GM19452 (cell line): ENCODE measurements around the gene MYZAP.

ENCODE experiments used
- ATAC-seq: cut with Tn5 transposase; IDR thresholded peaks from one replicate; pipeline ENCODE4 v1.9.1; 2021; ENCODE audit not compliant: unreplicated experiment

The MYZAP gene

DNA sequence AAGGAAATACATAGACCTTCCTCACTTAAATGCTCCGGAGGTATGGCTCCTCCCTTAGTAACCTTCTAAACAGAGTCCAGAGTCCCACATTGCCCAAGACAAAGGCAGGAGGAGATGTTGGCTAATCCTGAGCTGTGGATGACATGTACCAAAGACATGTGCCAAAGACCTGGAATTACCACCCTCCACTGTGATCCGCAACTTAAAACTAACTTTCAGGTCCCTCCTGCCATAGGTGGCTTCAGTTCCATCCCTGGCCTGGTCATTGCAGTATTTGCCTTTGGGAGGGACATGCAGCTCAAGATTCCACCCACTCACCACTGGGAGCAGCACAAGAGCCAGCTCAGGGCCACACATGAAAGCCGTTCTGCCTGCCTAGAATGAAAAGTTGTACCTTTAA is 28.0 kb downstream of the MYZAP start:
- no peak for ATAC-seq

DNA sequence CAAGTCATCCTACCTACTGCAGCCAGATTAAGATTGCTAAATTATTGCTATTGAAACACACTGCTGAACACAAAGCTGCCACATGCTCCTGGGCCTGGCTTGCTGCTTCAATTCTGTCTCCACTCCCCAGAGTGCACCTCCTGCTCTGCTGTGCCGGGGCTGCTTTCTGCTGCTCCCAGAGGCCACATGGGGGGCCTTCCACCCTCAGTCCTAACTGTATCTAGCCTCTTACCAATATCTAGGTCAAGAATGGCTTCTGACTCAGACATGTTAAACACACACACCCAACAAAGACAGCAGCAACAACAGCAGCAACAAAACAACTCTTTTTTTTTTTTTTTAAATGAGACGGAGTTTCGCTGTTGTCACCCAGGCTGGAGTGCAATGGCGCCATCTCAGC is 33.0 kb downstream of the MYZAP start:
- no peak for ATAC-seq

DNA sequence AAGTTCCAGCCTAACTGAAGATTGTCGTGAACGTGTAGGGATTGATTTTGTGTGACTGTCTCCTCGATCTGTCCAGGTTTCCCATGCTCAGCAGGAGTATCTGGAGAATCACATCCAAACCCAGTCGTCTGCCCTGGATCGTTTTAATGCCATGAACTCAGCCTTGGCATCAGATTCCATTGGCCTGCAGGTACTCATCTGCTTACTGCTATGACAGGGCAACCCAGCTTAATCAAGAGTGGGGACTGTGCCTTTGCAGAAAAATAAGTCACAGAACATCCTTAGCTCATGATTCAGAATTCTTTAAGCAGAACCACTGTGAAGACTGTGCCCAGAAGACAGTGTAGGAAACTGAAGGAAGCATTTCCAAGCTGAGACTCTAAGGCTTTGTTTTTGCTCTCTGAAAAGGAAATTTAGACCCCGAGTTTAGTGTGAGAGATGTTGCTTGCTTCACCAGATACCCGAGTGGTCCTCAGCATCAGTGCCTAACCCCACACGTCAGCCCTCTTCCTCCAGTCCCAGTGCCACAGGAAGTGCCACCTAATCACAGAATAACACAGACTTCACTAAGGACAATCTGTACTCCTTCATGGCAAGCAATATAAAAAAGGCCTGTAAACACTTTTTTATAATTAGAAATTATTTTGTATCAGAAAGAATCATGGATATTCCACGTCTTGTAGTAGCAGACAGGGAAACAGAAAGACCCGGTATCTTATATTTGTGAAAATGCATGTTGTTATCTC is 34.2 kb downstream of the MYZAP start:
- no peak for ATAC-seq

DNA sequence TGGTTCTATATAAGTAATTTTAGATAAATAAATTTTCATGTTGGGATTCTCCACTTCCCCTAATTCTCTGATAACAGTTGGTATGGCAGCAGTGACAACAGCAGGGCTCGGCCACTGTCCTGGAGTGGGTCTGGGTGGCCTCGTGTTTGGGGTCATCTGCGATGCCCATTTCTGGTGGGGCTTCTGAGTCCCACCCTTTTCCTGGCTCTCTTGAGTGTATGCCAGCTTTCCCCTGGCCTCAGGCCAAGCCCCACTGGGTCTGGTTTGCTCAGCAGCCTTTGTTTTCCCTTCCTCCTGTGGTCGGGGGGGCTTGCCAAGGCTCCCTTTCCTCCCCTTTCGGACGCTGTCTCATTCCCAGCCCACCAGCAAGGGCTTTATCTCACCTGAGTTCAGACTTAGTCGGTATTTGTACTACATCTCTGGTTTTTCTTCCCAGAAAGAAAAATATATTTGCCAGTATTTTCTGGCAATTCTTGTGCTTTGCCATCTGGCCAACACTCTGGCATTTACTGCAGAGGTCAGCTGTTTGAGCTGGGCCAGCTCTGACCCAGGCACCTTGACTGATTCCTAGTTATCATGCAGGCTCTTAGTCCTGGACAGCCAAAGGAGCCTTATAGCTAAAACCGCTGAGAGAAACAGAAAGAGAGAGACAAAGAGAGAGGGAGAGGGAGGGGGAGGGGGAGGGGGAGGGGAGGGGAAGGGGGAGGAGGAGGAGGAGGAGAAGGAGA is 35.2 kb downstream of the MYZAP start:
- no peak for ATAC-seq

DNA sequence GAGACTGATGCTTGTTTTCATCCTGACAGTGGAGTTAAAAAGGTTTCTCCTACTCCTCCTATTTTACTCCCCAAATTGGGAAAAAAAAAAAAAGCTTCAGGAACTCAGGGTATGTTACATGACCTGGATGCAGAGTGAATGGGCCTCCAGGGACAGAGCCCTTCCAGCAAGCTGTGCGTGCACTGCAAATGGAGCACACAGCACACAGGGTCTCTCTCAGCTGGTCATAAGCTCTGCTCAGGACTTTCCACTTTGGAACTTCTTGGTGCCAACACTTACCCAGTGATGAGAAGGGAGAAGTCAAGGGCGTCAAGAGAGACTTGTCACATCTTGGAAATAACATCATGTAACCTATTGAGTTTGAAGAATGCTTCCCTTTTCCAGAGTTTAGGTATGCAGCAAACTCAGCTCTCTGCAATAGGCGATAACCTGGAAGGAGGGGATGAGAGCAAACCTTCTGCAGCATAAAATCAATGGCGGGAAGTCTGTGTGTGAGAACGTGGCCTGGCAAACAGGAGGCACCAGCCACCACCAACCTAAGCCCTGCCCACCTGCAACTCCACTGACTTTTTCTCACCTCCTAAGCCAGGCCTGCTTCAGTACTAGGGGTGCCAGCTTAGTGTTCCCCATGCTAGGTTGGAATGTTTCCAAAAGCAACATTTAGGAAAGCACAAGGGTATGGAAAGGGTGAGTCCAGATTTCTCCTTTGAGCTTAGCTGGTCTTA is 39.8 kb downstream of the MYZAP start:
- ATAC-seq: no peak

DNA sequence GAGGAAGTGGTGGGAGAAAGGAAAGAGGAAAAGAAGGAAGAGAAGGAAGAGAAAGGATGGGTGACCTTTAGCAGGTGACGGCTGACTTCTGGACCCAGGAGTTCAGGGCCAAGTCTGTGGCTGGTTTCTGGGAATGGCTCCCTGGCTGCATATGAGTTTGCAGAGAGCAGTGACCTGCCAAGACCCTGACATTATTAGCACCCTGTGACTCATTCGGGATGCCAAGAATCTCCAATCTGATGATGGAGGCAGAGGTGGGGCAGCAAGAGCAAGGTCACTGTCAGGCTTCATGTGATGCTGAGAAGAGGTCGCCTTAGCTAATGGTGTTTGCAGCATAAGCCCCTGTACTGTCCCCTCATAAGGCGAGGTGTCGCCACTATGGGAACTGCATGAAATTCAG is 42.6 kb downstream of the MYZAP start:
- no peak for ATAC-seq

DNA sequence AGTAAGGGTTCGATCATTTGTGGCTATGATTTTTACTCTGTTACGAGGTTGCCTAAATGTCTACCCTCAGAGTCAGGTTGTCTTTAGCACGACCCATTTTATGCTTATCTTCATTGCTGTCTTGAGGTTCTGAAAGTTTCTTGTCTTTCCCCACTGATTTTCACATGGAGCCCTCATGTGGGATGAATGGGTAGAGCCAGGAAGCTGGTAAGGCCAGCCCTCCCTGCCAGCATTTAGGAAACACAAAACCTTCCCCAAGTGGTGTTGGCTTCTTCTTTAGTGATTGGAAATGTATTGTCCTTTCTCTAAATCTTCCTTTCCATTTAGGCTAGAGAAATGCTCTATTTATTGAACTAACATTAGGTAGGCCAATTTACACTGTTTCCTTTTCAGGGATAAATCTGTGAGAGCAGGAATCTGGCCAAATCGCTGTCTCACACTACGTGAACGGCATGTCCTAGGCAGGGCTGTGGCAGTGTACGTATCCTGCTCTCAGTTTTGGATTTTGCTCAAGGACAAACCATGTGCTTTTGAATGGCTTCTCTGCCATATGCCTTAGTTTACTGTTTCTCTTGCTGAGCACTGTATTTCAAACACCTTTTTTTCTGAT is 43.7 kb downstream of the MYZAP start:
- ATAC-seq: no peak

DNA sequence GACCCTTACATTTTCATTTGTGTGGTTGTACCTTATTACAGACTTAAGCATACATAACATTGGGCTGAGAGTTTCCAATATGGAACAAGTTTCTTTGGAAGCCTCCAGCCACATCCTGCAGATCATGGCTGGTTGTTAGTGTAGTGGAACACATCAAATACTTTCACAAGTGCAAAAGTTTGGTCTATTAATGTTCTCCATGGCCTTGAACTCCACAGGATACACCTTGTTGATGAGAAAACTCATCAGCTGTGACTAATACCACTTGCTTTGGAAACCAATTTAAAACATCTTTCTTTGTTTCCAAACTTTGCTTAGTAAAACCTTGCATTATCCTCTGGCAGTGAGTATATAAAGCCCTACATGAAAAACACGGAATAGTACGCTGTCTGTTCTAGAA is 46.1 kb downstream of the MYZAP start:
- ATAC-seq: no peak

DNA sequence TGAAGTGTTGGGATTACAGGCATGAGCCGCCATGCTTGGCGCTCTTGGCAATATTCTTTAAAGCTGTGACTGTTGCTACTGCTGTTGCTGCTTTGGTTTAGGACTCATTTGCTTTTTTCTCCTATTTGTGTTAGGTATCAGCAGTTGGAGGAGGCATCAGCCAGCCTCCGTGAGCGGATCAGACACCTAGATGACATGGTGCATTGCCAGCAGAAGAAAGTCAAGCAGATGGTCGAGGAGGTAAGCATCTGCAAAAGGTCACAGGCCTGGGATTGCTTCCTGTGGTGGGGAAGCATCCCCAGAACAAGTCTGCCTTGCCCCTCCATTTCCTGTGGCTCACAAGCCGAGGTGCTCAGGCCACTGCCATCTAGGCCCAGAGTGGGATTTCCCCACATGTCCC is 47.6 kb downstream of the MYZAP start:
- ATAC-seq: no peak

DNA sequence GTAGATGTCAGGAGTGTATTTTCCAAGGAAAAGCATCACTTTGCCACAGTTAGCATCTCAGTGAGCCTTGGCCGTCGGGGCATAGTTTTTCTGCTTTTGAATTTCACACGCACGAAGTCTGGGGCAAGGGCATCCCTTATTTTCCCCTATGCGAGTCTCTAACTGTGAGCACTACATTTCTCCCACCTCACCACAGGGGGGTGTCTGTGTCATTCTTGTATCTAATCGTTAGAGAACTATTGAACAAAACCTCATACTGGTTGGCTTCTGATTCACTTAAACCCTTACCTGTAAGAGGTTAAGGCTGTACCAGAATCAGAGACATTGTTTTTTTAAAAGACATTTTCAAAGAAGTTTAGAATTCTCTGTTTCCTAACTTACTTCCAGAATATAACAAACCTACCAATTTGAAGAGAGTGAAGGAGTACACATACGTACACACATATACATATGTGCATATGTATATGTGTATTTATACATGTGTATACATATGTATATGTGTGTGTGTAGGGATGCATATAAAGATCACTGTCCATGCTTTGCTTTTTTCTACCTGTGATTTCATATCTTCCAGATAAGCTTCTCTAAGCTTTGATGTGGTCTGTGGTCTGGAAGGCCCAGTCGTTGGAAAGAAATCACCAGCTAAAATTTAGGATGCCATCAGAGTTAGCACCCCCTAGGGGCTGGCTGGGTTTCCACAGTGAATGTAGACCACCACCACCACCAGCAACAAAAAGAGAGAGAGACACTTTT is 49.4 kb downstream of the MYZAP start:
- ATAC-seq: no peak

DNA sequence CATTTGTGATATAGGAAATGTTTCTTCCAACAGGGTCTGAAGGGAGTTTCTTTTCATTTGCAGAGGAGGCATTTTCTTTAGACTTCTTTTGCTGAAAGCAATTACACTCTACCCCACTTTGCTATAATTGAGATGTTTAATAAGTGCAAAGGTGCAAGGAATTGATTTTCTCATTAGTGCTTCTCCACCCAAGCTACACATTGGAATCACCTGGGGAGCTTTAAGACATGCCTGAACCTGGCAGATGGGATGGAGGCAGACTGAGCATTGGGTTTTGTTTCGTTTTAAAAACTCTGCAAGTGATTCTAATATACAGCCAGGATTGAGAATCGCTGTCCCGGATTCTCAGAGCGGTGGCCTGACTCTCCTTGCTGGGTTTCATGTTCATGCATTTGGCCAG is 52.1 kb downstream of the MYZAP start:
- ATAC-seq: no peak

DNA sequence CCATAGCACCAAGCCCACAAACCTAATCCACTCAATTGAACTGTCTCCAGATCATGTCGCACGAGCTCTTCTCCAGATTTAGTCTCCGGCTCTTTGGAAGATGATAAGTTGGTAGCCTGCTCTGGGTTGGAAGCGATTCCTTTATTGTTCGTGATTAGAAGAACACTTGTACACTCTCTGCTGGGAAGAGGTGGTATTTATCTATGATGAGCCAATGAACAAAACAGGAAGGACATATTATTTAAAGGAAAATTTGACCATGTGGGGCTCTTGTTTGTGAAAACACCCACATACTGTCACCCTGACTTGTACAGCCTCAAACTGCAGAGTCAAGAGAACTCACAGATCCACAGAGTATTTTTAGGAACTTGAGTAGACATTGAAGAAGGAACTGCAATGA is 54.4 kb downstream of the MYZAP start:
- ATAC-seq: no peak

DNA sequence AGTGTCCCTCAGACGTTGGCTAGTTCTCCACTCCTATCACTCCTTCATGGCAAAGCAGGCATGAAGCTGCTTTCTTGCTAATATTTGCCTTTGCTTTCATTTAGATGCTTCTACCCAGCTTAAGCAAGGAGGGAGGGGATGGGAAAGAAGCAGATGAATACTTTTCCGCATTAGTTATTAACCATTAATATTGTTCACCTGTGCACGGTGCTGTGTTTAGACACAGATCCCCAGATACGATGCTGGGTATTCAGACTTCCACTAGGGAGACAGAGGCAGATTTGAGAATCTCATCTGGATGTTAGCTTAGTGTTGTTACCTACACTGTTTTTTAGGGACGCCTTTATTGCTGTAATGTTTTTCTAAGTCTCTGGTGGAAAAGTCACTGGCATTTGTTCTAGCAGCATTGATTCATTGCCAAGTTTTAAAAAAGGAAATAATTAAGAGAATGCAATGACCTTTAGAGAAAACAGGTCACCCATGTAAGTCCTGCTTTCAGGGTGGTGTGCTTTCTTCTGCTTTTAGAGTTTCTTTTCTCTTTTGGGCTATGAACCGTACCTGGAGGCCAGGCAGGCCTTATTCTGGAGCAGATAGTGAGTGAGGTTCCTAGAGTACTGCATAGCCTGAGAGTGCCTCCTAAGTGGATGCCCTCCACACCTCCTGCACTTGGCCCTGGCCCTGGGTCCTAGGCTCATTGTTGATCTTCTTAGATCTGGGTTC is 55.5 kb downstream of the MYZAP start:
- ATAC-seq: no peak

DNA sequence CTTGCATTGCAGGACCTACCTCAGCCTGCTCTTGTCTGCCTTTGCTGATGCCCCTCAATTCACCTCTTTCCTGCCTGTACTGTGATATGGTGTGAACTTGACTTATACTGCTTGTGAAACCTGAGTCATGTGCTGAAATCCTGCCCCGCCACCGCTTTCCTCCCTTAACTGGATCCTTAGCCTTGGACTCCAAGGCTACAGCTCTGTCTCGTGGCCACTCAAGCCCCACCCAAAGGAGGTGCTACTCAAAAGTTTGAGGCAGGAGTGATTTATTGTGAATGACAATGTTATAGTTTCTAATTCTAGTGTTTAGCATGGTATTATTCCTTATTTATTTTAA is 56.1 kb downstream of the MYZAP start:
- ATAC-seq: no peak

DNA sequence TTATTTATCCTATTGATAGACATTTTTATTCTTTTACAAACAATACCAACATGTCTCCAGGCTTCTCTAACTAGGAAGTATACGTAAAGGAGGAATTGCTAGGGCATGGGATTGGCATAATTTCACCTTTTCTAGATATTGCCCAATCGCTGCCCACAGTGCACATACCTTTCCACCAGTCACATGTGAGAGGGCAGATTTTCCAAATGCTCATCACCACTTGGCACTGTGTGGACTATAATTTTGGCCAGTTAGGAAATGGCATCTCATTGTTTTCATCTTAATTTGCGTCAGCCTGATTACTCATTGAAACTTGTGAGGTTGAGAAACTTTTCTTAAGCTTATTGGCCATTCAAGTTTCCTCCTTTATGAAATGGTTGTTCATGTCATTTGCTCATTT is 57.4 kb downstream of the MYZAP start:
- no peak for ATAC-seq

DNA sequence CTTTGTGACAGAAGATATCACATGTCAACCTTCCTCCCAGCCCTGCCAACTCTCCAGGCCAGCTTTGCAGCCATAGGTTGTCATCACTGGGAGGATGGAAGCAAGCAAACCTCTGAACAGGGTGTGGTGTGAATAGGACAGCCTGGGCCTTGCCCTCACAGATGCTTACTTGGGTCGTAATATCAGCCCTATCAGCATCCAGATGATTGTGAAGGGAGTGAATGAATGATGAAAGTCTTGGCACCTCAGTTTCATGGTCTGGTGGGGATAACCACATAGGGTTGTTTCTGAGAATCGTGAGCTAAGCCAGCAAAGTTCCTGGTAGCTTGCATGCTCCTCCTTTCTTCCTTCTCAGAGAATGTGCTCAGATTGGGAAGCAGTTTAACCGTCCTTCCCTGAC is 59.7 kb downstream of the MYZAP start:
- no peak for ATAC-seq

DNA sequence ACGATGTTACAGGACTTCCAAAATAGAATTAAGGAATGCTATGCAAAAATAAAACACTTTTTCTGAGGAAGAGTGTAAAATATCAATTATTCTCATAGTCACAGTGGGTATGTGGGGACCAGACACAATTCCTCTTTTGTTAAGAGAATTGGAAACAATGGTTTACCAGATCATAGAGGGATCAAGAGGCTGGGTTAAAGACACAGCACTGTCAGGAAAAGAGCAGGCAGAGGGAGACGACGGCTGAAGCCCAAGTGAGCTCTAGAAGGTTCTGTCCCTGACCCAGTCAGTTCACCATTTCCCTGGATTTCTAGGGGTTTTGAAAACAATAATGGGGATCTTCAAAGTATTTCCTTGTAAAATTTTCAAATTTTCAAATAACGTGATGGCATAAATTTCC is 60.8 kb downstream of the MYZAP start:
- no peak for ATAC-seq

DNA sequence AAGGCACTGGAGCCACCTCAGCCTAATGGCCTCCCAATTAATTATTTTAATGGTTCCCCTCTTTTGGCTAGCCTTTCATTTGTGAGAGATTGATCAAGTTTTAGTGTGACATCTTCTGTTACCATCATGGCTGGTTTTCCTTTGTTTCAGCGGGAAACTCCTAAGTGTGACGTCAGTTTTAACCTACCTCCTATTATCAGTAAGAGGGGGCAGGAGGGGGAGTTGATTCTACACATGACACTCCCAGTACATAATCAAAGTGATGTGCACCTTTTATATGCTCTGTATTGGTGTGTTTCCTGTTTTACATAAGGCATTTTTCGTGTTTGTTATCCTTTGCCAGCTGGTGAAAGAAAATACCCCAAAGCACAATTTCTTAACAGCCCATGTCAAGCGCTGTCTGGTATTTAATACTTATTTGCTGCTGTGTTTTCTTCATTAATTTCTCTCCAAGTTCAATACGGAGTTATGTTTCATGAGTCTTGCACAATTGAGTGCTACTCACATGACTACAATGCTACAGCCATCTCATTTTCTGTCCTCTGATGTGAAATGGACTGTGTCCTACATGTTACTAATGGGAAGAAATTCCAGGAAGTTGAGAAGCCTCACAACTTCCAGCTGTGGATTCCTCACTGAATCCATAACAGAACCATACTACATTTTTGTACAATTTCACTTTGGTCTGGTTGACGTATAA is 62.6 kb downstream of the MYZAP start:
- ATAC-seq: no peak

DNA sequence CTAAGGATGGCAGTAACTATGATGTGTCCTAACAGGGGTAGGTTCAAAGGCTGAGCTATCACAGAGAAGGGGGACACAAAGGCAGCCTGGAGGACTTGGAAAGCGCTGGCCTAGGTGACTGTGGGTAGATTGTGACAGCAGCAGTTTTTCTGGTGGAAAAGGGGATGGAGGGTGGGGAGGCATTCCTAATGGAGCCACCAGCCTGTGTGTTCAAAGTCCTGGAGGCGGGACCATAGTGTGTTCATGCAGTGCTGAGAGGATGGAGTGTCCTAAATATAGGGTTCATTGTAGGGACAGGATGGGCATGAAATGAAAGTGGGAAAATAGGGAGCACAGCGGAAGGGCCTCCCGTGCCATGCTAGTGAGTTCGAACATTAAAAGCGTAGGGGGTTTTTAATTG is 63.3 kb downstream of the MYZAP start:
- no peak for ATAC-seq

DNA sequence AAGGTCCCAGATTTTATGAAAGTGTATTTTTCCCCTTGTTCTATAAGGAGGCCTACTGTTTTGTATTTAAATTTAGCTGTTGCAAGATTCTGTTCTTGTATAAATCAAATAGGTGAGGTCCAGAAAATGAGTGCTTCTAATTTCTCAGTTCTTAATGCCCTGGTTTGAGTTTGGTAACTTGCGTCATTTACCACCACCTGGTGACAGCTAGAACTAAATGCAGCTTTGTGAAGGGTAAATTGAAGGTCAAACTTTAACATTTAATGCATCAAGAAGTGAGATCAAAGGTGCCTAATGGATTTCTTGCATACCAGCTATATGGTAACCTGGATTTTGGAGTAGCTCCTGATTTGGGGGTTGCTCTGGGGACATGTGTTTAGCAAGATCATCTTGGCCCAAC is 64.1 kb downstream of the MYZAP start:
- no peak for ATAC-seq
